ENCODE results near the gene PEX5L.

Gene PEX5L

GRCh38 chr3:179775416-179776122, 261.2 kb downstream of the PEX5L start:
- Histone ChIP-seq H3K27ac (ENCODE audit: insufficient read depth, low read length, poor library complexity, severe bottlenecking) (no peak overlapping the region), H3K4me1 (ENCODE audit: control insufficient read depth, insufficient read depth, low read length, poor library complexity, severe bottlenecking) (no peaks in the 10 kb centered on the region), H3K27me3 (replicated peaks; ENCODE audit: control insufficient read depth, insufficient read depth, low read length, poor library complexity, severe bottlenecking) (no peaks in the 10 kb centered on the region), H3K4me3 (ENCODE audit: insufficient read depth, low read depth, low read length, poor library complexity, severe bottlenecking) (no peak overlapping the region), H3K9me3 (ENCODE audit: control insufficient read depth, low read length) (no peaks in the 10 kb centered on the region), H3K36me3 (ENCODE audit: control insufficient read depth, insufficient read depth, low read length) (peaks cover 4% of the 10 kb centered on the region)
- no peak for DNase-seq

- DNase-seq, result no peak
- Histone ChIP-seq H3K27me3 (replicated peaks; ENCODE audit: control insufficient read depth, insufficient read depth, low read length, poor library complexity, severe bottlenecking) (no peaks in the 10 kb centered on the region), H3K4me1 (ENCODE audit: control insufficient read depth, insufficient read depth, low read length, poor library complexity, severe bottlenecking) (no peaks in the 10 kb centered on the region), H3K36me3 (ENCODE audit: control insufficient read depth, insufficient read depth, low read length) (peaks cover 4% of the 10 kb centered on the region), H3K27ac (ENCODE audit: insufficient read depth, low read length, poor library complexity, severe bottlenecking) (no peak overlapping the region), H3K9me3 (ENCODE audit: control insufficient read depth, low read length) (no peaks in the 10 kb centered on the region), H3K4me3 (ENCODE audit: insufficient read depth, low read depth, low read length, poor library complexity, severe bottlenecking) (no peak overlapping the region)
Observed at GRCh38 chr3:179772297-179772696, 264.4 kb downstream of the PEX5L start.

GRCh38 chr3:179771797-179772196, 264.9 kb downstream of the PEX5L start:
- H3K27ac ChIP-seq (ENCODE audit: insufficient read depth, low read length, poor library complexity, severe bottlenecking), result no peak overlapping the region
- no peaks in the 10 kb centered on the region for H3K27me3 ChIP-seq (replicated peaks; ENCODE audit: control insufficient read depth, insufficient read depth, low read length, poor library complexity, severe bottlenecking)
- no peak overlapping the region for H3K4me3 ChIP-seq (ENCODE audit: insufficient read depth, low read depth, low read length, poor library complexity, severe bottlenecking)
- H3K9me3 ChIP-seq (ENCODE audit: control insufficient read depth, low read length), result no peaks in the 10 kb centered on the region
- no peak for DNase-seq
- peaks cover 7% of the 10 kb centered on the region for H3K36me3 ChIP-seq (ENCODE audit: control insufficient read depth, insufficient read depth, low read length)
- H3K4me1 ChIP-seq (ENCODE audit: control insufficient read depth, insufficient read depth, low read length, poor library complexity, severe bottlenecking), result no peaks in the 10 kb centered on the region

- no peak overlapping the region for H3K27ac ChIP-seq (ENCODE audit: insufficient read depth, low read length, poor library complexity, severe bottlenecking)
- peaks cover 15% of the 10 kb centered on the region for H3K36me3 ChIP-seq (ENCODE audit: control insufficient read depth, insufficient read depth, low read length)
- no peaks in the 10 kb centered on the region for H3K4me1 ChIP-seq (ENCODE audit: control insufficient read depth, insufficient read depth, low read length, poor library complexity, severe bottlenecking)
- no peak overlapping the region for H3K4me3 ChIP-seq (ENCODE audit: insufficient read depth, low read depth, low read length, poor library complexity, severe bottlenecking)
- no peaks in the 10 kb centered on the region for H3K9me3 ChIP-seq (ENCODE audit: control insufficient read depth, low read length)
- no peak for DNase-seq
- H3K27me3 ChIP-seq (replicated peaks; ENCODE audit: control insufficient read depth, insufficient read depth, low read length, poor library complexity, severe bottlenecking), result no peaks in the 10 kb centered on the region
Observed at GRCh38 chr3:179769411-179770247, 267.1 kb downstream of the PEX5L start.

- Histone ChIP-seq H3K4me3 (ENCODE audit: insufficient read depth, low read depth, low read length, poor library complexity, severe bottlenecking) (no peak overlapping the region), H3K36me3 (ENCODE audit: control insufficient read depth, insufficient read depth, low read length) (peaks cover 15% of the 10 kb centered on the region), H3K9me3 (ENCODE audit: control insufficient read depth, low read length) (no peaks in the 10 kb centered on the region), H3K4me1 (ENCODE audit: control insufficient read depth, insufficient read depth, low read length, poor library complexity, severe bottlenecking) (no peaks in the 10 kb centered on the region), H3K27me3 (replicated peaks; ENCODE audit: control insufficient read depth, insufficient read depth, low read length, poor library complexity, severe bottlenecking) (no peaks in the 10 kb centered on the region), H3K27ac (ENCODE audit: insufficient read depth, low read length, poor library complexity, severe bottlenecking) (no peak overlapping the region)
- DNase-seq, result no peak
Observed at GRCh38 chr3:179768080-179768479, 268.7 kb downstream of the PEX5L start.

- no peak overlapping the region for H3K4me3 ChIP-seq (ENCODE audit: insufficient read depth, low read depth, low read length, poor library complexity, severe bottlenecking)
- DNase-seq, result no peak
- peaks cover 15% of the 10 kb centered on the region for H3K36me3 ChIP-seq (ENCODE audit: control insufficient read depth, insufficient read depth, low read length)
- no peaks in the 10 kb centered on the region for H3K4me1 ChIP-seq (ENCODE audit: control insufficient read depth, insufficient read depth, low read length, poor library complexity, severe bottlenecking)
- no peak overlapping the region for H3K27ac ChIP-seq (ENCODE audit: insufficient read depth, low read length, poor library complexity, severe bottlenecking)
- H3K9me3 ChIP-seq (ENCODE audit: control insufficient read depth, low read length), result no peaks in the 10 kb centered on the region
- no peaks in the 10 kb centered on the region for H3K27me3 ChIP-seq (replicated peaks; ENCODE audit: control insufficient read depth, insufficient read depth, low read length, poor library complexity, severe bottlenecking)
Observed at GRCh38 chr3:179766416-179767133, 270.2 kb downstream of the PEX5L start.

GRCh38 chr3:179765396-179765795, 271.3 kb downstream of the PEX5L start:
- no peak for DNase-seq
- no peak overlapping the region for H3K27ac ChIP-seq (ENCODE audit: insufficient read depth, low read length, poor library complexity, severe bottlenecking)
- H3K36me3 ChIP-seq (ENCODE audit: control insufficient read depth, insufficient read depth, low read length), result peaks cover 18% of the 10 kb centered on the region
- no peaks in the 10 kb centered on the region for H3K27me3 ChIP-seq (replicated peaks; ENCODE audit: control insufficient read depth, insufficient read depth, low read length, poor library complexity, severe bottlenecking)
- H3K9me3 ChIP-seq (ENCODE audit: control insufficient read depth, low read length), result no peaks in the 10 kb centered on the region
- no peak overlapping the region for H3K4me3 ChIP-seq (ENCODE audit: insufficient read depth, low read depth, low read length, poor library complexity, severe bottlenecking)
- no peaks in the 10 kb centered on the region for H3K4me1 ChIP-seq (ENCODE audit: control insufficient read depth, insufficient read depth, low read length, poor library complexity, severe bottlenecking)

GRCh38 chr3:179760944-179761343, 275.8 kb downstream of the PEX5L start:
- DNase-seq, result no peak
- no peaks in the 10 kb centered on the region for H3K9me3 ChIP-seq (ENCODE audit: control insufficient read depth, low read length)
- peaks cover 7% of the 10 kb centered on the region for H3K36me3 ChIP-seq (ENCODE audit: control insufficient read depth, insufficient read depth, low read length)
- no peak overlapping the region for H3K4me3 ChIP-seq (ENCODE audit: insufficient read depth, low read depth, low read length, poor library complexity, severe bottlenecking)
- H3K27ac ChIP-seq (ENCODE audit: insufficient read depth, low read length, poor library complexity, severe bottlenecking), result no peak overlapping the region
- H3K4me1 ChIP-seq (ENCODE audit: control insufficient read depth, insufficient read depth, low read length, poor library complexity, severe bottlenecking), result no peaks in the 10 kb centered on the region
- H3K27me3 ChIP-seq (replicated peaks; ENCODE audit: control insufficient read depth, insufficient read depth, low read length, poor library complexity, severe bottlenecking), result no peaks in the 10 kb centered on the region

GRCh38 chr3:179750720-179751328, 285.9 kb downstream of the PEX5L start:
- Histone ChIP-seq H3K36me3 (ENCODE audit: control insufficient read depth, insufficient read depth, low read length) (no peaks in the 10 kb centered on the region), H3K4me3 (ENCODE audit: insufficient read depth, low read depth, low read length, poor library complexity, severe bottlenecking) (no peak overlapping the region), H3K27ac (ENCODE audit: insufficient read depth, low read length, poor library complexity, severe bottlenecking) (no peak overlapping the region), H3K9me3 (ENCODE audit: control insufficient read depth, low read length) (no peaks in the 10 kb centered on the region), H3K27me3 (replicated peaks; ENCODE audit: control insufficient read depth, insufficient read depth, low read length, poor library complexity, severe bottlenecking) (no peaks in the 10 kb centered on the region), H3K4me1 (ENCODE audit: control insufficient read depth, insufficient read depth, low read length, poor library complexity, severe bottlenecking) (no peaks in the 10 kb centered on the region)
- DNase-seq, result no peak

All from effector memory CD4-positive, alpha-beta T cell (primary cell).